ENCODE data around the gene MYL3.

GRCh38 chr3:46900007-46900292 is 36.7 kb upstream of the MYL3 start:
- TF ChIP-seq CTCF (IDR thresholded peaks at IDR 0.05) (no peak), POLR2A (IDR thresholded peaks at IDR 0.05) (no peak), POLR2AphosphoS5 (IDR thresholded peaks at IDR 0.05) (no peak)

Measured in breast epithelium (tissue), 3 donors.